ENCODE measurements around the gene GRIK4.
A peak's percentile ranks its signal among the peaks of the same experiment; 100 is the strongest.

GRIK4 gene

GRCh38 chr11:120880498-120881175 lies 369.1 kb downstream of the GRIK4 start:
- peak; percentile 19 for DNase-seq (ENCODE audit: low read depth)
- H3K4me3 ChIP-seq (ENCODE audit: low read length) = no peak overlapping the region
- TF ChIP-seq CTCF (conservative IDR thresholded peaks at IDR 0.05; ENCODE audit: low read length) = no peak

DNA sequence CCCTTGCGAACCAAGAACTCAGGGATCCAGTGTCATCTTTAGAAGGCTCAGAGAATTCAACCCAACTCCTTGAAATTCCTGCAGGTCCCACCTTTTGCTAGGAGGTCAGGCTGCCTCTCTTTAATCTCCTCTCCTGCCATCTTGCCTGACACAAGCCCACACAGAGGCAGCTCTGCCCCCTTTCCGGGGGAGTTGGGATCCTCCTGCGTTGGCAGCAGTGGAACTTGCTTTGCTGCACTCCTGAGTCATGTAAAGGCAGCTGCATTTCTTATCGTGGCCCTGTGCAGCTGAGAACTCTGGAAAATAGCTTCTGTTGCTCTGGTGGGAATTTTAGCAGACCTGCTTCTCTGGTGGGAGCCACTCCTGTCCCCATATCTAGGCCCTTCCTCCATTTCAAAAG lies 370.0 kb downstream of the GRIK4 start:
- H3K4me3 ChIP-seq (ENCODE audit: low read length) = no peak overlapping the region
- no peak for TF ChIP-seq CTCF (conservative IDR thresholded peaks at IDR 0.05; ENCODE audit: low read length)
- DNase-seq (ENCODE audit: low read depth) = no peak

DNA sequence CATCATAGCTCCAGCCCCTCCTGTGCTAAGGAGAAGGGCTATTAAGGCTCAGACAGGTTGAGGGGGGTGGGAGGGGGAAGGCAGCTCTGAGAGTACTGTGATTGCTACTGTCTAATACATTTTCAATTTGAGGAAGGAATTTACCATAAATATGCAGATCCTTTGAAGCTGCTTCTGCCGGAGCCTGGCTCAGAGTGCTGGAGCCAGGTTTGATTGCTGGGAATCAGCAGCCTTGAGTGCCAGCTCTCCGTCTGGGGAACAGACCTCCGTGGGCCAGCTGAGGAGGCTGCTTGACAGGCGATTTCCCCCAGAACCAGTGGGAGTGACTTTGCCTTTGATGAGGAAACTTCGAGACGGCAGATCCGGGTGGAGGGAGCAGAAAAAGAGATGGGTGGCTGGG lies 370.6 kb downstream of the GRIK4 start:
- no peak for DNase-seq (ENCODE audit: low read depth)
- TF ChIP-seq CTCF (conservative IDR thresholded peaks at IDR 0.05; ENCODE audit: low read length) = no peak
- H3K4me3 ChIP-seq (ENCODE audit: low read length) = no peak overlapping the region

DNA sequence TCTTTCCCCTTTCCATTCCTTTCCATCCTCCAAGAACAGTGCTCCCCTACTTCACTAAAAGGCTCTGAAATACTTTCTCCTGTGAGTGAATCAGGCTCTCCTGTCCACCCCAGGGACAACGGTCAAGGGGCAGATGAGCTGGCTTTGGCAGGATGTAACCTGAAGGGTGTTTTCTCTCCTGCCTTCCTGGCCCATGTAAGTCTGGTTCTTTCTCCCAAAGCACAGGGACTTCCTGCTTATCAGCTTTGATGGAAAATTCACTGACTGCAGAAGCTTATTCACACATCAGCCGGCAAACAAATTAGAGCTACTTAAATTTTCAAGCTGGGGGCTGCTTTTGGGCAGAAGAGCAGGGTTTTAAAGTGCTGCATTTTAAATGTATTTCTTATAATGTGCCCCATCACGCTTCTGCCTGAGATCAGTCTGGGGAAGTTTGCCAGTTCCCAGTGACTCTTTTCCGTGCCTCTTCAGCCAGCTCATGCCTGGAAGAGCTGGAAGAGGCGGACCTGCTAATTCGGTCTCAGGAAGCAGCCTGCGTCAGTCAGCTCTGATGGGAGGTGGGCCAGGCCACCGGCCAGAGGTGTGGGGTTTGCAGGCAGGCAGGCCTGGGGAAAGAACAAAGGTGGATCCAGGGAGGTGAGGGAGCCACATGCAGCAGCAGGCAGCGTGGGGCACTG lies 372.0 kb downstream of the GRIK4 start:
- peak; percentile 59 for DNase-seq (ENCODE audit: low read depth)
- no peak for TF ChIP-seq CTCF (conservative IDR thresholded peaks at IDR 0.05; ENCODE audit: low read length)
- no peak overlapping the region for H3K4me3 ChIP-seq (ENCODE audit: low read length)

- DNase-seq (ENCODE audit: low read depth) = no peak
- H3K4me3 ChIP-seq (ENCODE audit: low read length) = no peak overlapping the region
- TF ChIP-seq CTCF (conservative IDR thresholded peaks at IDR 0.05; ENCODE audit: low read length) = no peak
These were observed 372.8 kb downstream of the GRIK4 start for GRCh38 chr11:120884154-120885020.

DNA sequence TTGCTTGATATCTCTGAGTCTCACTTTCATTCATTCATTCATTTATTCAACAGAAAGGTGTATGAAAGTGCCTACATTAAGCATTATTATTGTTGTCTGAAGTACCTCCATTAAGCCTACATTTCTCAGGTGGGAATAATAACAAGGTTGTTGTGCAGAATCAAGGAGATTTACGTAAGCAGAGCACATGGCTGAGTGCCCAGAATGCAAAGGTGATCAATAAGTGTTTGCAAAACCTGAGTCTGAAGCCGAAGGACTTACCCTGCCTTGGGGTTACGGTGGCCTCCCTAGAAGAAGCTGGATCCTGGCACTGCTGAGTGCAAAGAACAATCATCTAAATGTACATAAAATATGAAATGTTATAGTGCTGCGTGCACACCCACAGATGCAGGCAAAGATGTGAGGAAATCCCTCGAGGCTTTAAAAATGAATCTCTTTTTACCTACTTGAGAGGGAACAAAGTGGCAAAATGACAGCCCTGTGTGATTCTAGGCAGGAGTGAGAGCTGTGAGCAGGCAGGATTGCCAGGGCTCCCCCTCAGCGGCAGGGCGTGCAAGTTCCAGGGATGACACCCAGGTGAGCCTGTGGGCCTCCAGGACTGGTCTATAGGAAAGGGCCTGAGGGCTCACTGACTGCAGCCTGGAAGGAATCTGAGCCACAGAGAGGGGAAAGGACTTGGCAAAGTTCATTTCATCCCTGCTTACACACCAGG lies 379.2 kb downstream of the GRIK4 start:
- H3K4me3 ChIP-seq (ENCODE audit: low read length) = no peak overlapping the region
- DNase-seq (ENCODE audit: low read depth) = no peak
- no peak for TF ChIP-seq CTCF (conservative IDR thresholded peaks at IDR 0.05; ENCODE audit: low read length)
